GM19455 (cell line): ENCODE results near the gene GMDS.

Source experiments
- ATAC-seq: cut with Tn5 transposase; IDR thresholded peaks from one replicate; pipeline ENCODE4 v1.9.1; 2021; ENCODE audit not compliant: unreplicated experiment

The GMDS gene

GRCh38 chr6:1729133-1729749 is 516.2 kb downstream of the GMDS start:
- no peak for ATAC-seq

- ATAC-seq: no peak
These were observed 519.0 kb downstream of the GMDS start for GRCh38 chr6:1726341-1726768.

- no peak for ATAC-seq
These were observed 520.8 kb downstream of the GMDS start for GRCh38 chr6:1724616-1725015.

GRCh38 chr6:1724124-1724523 is 521.3 kb downstream of the GMDS start:
- no peak for ATAC-seq

GRCh38 chr6:1722801-1723200 is 522.6 kb downstream of the GMDS start:
- ATAC-seq: no peak

- no peak for ATAC-seq
These were observed 524.6 kb downstream of the GMDS start for GRCh38 chr6:1720620-1721322.

- ATAC-seq: no peak
These were observed 525.5 kb downstream of the GMDS start for GRCh38 chr6:1719922-1720321.

GRCh38 chr6:1716868-1717267 is 528.5 kb downstream of the GMDS start:
- ATAC-seq: no peak

- no peak for ATAC-seq
These were observed 529.0 kb downstream of the GMDS start for GRCh38 chr6:1716396-1716795.

GRCh38 chr6:1715336-1715735 is 530.1 kb downstream of the GMDS start:
- ATAC-seq: no peak

GRCh38 chr6:1714654-1715053 is 530.8 kb downstream of the GMDS start:
- ATAC-seq: no peak

- ATAC-seq: no peak
These were observed 532.3 kb downstream of the GMDS start for GRCh38 chr6:1713016-1713600.

GRCh38 chr6:1712451-1712850 is 533.0 kb downstream of the GMDS start:
- no peak for ATAC-seq

- no peak for ATAC-seq
These were observed 534.3 kb downstream of the GMDS start for GRCh38 chr6:1711136-1711535.

GRCh38 chr6:1709234-1709641 is 536.2 kb downstream of the GMDS start:
- no peak for ATAC-seq

GRCh38 chr6:1708820-1709219 is 536.6 kb downstream of the GMDS start:
- ATAC-seq: no peak

- ATAC-seq: no peak
These were observed 537.3 kb downstream of the GMDS start for GRCh38 chr6:1708122-1708521.

- ATAC-seq: no peak
These were observed 539.8 kb downstream of the GMDS start for GRCh38 chr6:1705630-1706029.

GRCh38 chr6:1705183-1705582 is 540.2 kb downstream of the GMDS start:
- no peak for ATAC-seq

- no peak for ATAC-seq
These were observed 540.7 kb downstream of the GMDS start for GRCh38 chr6:1704711-1705110.

GRCh38 chr6:1703923-1704322 is 541.5 kb downstream of the GMDS start:
- ATAC-seq: no peak

GRCh38 chr6:1703091-1703855 is 542.1 kb downstream of the GMDS start:
- ATAC-seq: no peak
